SK-N-SH treated with all-trans-retinoic acid at 6 μM for 48 hours (cell line): ENCODE results near the gene ADGRE3.

ENCODE experiments used
- ATAC-seq: fragments of 200-7000 bp; cut with Tn5 transposase; 3 replicates; pipeline ENCODE4 v1.9.1; 2020; ENCODE audit warnings: mild to moderate bottlenecking, moderate library complexity
- ARNTL ChIP-seq: fragments of 450-650 bp; formaldehyde crosslinking; IDR thresholded peaks from 2 replicates; pipeline ENCODE4 v1.5.0; 2020; ENCODE audit warnings: low read depth, mild to moderate bottlenecking, moderate library complexity, borderline replicate concordance
- CSDC2 ChIP-seq: fragments of 250-450 bp; sonication (Bioruptor Pico); IDR thresholded peaks from 2 replicates; pipeline ENCODE4 v1.5.0; 2020; ENCODE audit warnings: mild to moderate bottlenecking, moderate library complexity
- ISL1 ChIP-seq: fragments of 250-450 bp; sonication (Bioruptor Pico); IDR thresholded peaks from 2 replicates; pipeline ENCODE4 v2.1.2; 2022; ENCODE audit warnings: mild to moderate bottlenecking, moderate library complexity
- OSR1 ChIP-seq: fragments of 250-450 bp; sonication (Bioruptor Pico); IDR thresholded peaks from 2 replicates; pipeline ENCODE4 v1.8.0; 2022; ENCODE audit warnings: moderate library complexity, mild to moderate bottlenecking, inconsistent platforms
- RARB ChIP-seq: fragments of 250-450 bp; sonication (Bioruptor Pico); IDR thresholded peaks from 2 replicates; pipeline ENCODE4 v1.8.0; 2021; ENCODE audit warnings: mild to moderate bottlenecking, moderate library complexity
- SNAI2 ChIP-seq: fragments of 250-450 bp; sonication (Bioruptor Pico); IDR thresholded peaks from 2 replicates; pipeline ENCODE4 v1.5.0; 2020; ENCODE audit warnings: mild to moderate bottlenecking, moderate library complexity
- TCF4 ChIP-seq: fragments of 250-450 bp; sonication (Bioruptor Pico); IDR thresholded peaks from 2 replicates; pipeline ENCODE4 v1.8.0; 2021; ENCODE audit warnings: mild to moderate bottlenecking, moderate library complexity, borderline replicate concordance
- ZC3H10 ChIP-seq: fragments of 250-450 bp; sonication (Bioruptor Pico); IDR thresholded peaks from 2 replicates; pipeline ENCODE4 v1.5.1; 2021; ENCODE audit warnings: mild to moderate bottlenecking, moderate library complexity
- ZFP3 ChIP-seq: fragments of 250-450 bp; sonication (Bioruptor Pico); IDR thresholded peaks from 2 replicates; pipeline ENCODE4 v1.5.0; 2020; ENCODE audit warnings: mild to moderate bottlenecking, moderate library complexity
- ZFP30 ChIP-seq: fragments of 450-650 bp; formaldehyde crosslinking; IDR thresholded peaks from 2 replicates; pipeline ENCODE4 v1.5.0; 2022; ENCODE audit warnings: mild to moderate bottlenecking, moderate library complexity
- ZNF565 ChIP-seq: fragments of 450-650 bp; formaldehyde crosslinking; conservative IDR thresholded peaks from 2 replicates; pipeline ENCODE4 v1.5.0; 2020; ENCODE audit warnings: low read depth, mild to moderate bottlenecking, moderate library complexity
- ZNF8 ChIP-seq: fragments of 450-650 bp; formaldehyde crosslinking; IDR thresholded peaks from 2 replicates; pipeline ENCODE4 v1.5.0; 2020; ENCODE audit warnings: mild to moderate bottlenecking, moderate library complexity
- TF ChIP-seq, protein P1 (sequence below): fragments of 250-450 bp; sonication (Bioruptor Pico); IDR thresholded peaks from 2 replicates; pipeline ENCODE4 v1.5.1; 2020; ENCODE audit warnings: low read depth, mild to moderate bottlenecking, moderate library complexity
- TF ChIP-seq, protein P2 (sequence below): fragments of 250-450 bp; sonication (Bioruptor Pico); IDR thresholded peaks from 2 replicates; pipeline ENCODE4 v1.5.0; 2020; ENCODE audit warnings: mild to moderate bottlenecking, moderate library complexity
- TF ChIP-seq, protein P3 (sequence below): fragments of 250-450 bp; sonication (Bioruptor Pico); IDR thresholded peaks from 2 replicates; pipeline ENCODE4 v1.5.1; 2021; ENCODE audit warnings: mild to moderate bottlenecking, moderate library complexity
- TF ChIP-seq, protein P4 (sequence below): fragments of 250-450 bp; sonication (Bioruptor Pico); IDR thresholded peaks from 2 replicates; pipeline ENCODE4 v1.8.0; 2020; ENCODE audit warnings: mild to moderate bottlenecking, moderate library complexity, borderline replicate concordance

Gene ADGRE3

DNA sequence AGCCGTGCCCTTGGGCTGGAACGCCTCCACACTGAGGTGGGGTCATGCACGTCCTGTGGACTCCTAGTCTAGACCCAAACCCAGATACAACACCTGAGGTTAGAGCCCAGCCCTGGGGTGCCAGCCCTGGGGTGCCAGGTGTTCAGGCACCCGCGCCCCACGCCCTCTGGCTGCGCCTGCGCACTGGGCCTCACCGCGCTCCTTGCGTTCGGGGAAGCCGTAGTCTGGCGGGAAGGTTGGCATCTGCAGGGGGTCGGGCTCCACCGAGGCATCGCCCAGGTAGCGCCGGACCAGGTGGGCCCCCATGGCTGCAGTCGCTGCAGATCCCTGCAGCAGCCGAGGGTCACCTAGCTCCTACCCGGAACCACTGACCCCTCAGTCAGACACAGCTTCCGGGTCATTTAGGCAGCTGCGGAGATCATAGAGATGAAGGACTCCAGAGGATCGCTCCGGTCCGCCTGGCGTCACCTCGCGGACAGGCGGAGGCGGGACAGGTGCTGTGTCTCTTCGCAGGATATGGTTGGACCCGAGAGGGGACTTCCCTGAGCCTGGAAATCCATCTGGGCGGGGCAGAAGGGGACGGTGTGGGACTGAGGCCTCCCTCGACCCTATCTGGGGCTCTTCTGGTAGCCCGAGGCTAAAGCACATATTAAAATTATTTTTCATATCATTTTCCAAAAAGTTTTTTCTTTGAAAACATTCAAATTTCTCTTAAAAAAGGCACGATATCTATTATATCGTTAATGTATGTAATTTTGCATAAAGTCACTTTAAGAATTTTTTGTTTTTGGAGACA, 102.8 kb downstream of the ADGRE3 start, which contains the start of gene NDUFB7:
TSS of gene NDUFB7 (minus strand) at position 372 of the 796 bp plus-strand sequence. CDS start at position 306, 66 bp downstream.
- ATAC-seq: peak; percentile 96
- TF ChIP-seq TCF4 (CRISPR knock-in tag) (peak; percentile 32; the same call in 1 of the 2 replicates), ZNF565 (0 out of 2 replicates have a peak, but pooled peaks have one; percentile 22), ZFP3 (CRISPR knock-in tag) (0 out of 2 replicates have a peak, but pooled peaks have one; percentile 51), RARB (CRISPR knock-in tag) (no peak), SNAI2 (CRISPR knock-in tag) (peak; percentile 39; the same call in 1 of the 2 replicates)
- TF ChIP-seq, protein P1, sequence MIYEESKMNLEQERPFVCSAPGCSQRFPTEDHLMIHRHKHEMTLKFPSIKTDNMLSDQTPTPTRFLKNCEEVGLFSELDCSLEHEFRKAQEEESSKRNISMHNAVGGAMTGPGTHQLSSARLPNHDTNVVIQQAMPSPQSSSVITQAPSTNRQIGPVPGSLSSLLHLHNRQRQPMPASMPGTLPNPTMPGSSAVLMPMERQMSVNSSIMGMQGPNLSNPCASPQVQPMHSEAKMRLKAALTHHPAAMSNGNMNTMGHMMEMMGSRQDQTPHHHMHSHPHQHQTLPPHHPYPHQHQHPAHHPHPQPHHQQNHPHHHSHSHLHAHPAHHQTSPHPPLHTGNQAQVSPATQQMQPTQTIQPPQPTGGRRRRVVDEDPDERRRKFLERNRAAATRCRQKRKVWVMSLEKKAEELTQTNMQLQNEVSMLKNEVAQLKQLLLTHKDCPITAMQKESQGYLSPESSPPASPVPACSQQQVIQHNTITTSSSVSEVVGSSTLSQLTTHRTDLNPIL: no peak

DNA sequence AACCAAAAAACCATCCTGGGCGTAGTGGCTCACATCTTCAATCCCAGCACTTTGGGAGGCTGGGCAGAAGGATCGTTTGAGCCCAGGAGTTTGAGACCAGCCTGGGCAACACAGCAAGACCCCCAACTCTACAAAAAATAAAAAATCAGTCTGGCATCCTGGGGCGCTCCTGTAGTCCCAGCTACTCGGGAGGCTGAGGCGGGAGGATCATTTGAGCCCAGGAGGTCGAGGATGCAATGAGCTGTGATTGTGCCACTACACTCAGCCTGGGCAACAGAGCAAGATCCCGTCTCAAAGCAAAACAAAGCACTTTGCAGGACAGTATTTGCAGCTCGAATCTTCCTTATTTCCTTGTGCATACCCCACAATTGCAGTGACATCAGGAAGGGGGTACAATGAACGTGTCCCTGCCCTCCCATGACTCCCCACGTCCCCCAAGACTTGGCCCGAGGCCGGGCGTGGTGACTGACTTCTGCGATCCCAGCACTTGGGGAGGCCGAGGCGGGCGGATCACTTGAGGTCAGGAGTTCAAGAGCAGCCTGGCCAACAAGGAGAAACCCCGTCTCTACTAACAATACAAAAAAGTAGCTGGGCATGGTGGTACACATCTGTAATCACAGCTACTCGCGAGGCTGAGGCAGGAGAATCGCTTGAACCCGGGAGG, 103.6 kb downstream of the ADGRE3 start:
- no peak for ATAC-seq
- TF ChIP-seq ISL1 (CRISPR knock-in tag) (no peak), ZFP30 (CRISPR knock-in tag) (no peak), ZC3H10 (CRISPR knock-in tag) (no peak), OSR1 (CRISPR knock-in tag) (no peak), ZNF8 (CRISPR knock-in tag) (no peak), CSDC2 (CRISPR knock-in tag) (no peak), TCF4 (CRISPR knock-in tag) (no peak), ZNF565 (no peak), ARNTL (CRISPR knock-in tag) (no peak)
- TF ChIP-seq, protein P2, sequence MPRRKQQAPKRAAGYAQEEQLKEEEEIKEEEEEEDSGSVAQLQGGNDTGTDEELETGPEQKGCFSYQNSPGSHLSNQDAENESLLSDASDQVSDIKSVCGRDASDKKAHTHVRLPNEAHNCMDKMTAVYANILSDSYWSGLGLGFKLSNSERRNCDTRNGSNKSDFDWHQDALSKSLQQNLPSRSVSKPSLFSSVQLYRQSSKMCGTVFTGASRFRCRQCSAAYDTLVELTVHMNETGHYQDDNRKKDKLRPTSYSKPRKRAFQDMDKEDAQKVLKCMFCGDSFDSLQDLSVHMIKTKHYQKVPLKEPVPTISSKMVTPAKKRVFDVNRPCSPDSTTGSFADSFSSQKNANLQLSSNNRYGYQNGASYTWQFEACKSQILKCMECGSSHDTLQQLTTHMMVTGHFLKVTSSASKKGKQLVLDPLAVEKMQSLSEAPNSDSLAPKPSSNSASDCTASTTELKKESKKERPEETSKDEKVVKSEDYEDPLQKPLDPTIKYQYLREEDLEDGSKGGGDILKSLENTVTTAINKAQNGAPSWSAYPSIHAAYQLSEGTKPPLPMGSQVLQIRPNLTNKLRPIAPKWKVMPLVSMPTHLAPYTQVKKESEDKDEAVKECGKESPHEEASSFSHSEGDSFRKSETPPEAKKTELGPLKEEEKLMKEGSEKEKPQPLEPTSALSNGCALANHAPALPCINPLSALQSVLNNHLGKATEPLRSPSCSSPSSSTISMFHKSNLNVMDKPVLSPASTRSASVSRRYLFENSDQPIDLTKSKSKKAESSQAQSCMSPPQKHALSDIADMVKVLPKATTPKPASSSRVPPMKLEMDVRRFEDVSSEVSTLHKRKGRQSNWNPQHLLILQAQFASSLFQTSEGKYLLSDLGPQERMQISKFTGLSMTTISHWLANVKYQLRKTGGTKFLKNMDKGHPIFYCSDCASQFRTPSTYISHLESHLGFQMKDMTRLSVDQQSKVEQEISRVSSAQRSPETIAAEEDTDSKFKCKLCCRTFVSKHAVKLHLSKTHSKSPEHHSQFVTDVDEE (CRISPR knock-in tag): no peak
- TF ChIP-seq, protein P3, sequence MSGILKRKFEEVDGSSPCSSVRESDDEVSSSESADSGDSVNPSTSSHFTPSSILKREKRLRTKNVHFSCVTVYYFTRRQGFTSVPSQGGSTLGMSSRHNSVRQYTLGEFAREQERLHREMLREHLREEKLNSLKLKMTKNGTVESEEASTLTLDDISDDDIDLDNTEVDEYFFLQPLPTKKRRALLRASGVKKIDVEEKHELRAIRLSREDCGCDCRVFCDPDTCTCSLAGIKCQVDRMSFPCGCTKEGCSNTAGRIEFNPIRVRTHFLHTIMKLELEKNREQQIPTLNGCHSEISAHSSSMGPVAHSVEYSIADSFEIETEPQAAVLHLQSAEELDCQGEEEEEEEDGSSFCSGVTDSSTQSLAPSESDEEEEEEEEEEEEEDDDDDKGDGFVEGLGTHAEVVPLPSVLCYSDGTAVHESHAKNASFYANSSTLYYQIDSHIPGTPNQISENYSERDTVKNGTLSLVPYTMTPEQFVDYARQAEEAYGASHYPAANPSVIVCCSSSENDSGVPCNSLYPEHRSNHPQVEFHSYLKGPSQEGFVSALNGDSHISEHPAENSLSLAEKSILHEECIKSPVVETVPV (CRISPR knock-in tag): no peak
- TF ChIP-seq, protein P4, sequence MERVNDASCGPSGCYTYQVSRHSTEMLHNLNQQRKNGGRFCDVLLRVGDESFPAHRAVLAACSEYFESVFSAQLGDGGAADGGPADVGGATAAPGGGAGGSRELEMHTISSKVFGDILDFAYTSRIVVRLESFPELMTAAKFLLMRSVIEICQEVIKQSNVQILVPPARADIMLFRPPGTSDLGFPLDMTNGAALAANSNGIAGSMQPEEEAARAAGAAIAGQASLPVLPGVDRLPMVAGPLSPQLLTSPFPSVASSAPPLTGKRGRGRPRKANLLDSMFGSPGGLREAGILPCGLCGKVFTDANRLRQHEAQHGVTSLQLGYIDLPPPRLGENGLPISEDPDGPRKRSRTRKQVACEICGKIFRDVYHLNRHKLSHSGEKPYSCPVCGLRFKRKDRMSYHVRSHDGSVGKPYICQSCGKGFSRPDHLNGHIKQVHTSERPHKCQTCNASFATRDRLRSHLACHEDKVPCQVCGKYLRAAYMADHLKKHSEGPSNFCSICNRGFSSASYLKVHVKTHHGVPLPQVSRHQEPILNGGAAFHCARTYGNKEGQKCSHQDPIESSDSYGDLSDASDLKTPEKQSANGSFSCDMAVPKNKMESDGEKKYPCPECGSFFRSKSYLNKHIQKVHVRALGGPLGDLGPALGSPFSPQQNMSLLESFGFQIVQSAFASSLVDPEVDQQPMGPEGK (CRISPR knock-in tag): no peak
